ENCODE results near the gene SLC16A12.

Gene SLC16A12

DNA sequence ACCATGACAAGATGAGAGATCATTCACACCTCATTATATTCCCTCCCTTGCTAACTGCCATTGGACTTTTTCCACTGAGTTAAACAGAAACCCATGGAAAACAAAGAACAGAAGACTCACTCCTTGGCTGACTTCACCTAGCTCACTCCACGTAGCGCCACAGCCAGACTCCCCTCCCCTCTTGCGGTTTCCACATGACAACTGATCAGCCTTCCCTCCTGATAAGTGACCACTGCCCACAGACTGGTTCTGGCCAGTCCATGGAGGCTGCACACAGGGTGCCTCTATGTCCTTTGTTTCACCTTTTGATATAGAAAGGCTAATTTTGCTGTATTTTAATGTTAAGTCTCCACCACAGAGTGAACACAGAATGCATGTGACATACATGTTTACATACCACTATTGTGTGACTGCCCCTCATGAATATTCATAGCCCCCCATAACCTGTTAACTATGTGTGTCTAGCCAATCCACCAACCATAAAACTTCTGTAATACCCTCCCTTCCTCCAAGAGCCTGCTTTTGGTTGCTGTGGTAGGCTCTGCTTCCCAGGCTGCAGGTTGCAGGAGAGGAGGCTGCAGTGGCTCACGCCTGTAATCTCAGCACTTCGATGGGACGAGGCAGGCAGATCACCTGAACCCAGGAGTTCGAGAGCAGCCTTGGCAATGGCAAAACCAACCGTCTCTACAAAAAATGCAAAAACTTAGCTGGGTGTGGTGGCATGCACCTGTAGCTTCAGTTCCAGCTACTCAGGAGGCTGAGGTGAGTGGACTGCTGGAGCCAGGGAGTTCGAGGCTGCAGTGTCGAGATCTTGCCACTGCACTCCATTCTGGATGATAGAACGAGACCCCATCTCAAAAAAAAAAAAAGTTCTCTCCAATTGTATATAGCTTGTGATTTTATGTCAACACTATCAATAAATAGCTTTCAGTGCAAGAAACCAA, 131.0 kb downstream of the SLC16A12 start:
- H3K27ac ChIP-seq = no peak overlapping the region

DNA sequence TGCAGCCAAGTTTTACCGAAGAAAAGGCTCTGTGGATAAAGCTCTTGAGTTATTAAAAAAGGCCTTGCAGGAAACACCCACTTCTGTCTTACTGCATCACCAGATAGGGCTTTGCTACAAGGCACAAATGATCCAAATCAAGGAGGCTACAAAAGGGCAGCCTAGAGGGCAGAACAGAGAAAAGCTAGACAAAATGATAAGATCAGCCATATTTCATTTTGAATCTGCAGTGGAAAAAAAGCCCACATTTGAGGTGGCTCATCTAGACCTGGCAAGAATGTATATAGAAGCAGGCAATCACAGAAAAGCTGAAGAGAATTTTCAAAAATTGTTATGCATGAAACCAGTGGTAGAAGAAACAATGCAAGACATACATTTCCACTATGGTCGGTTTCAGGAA, 132.4 kb downstream of the SLC16A12 start:
- TF ChIP-seq, protein P1, sequence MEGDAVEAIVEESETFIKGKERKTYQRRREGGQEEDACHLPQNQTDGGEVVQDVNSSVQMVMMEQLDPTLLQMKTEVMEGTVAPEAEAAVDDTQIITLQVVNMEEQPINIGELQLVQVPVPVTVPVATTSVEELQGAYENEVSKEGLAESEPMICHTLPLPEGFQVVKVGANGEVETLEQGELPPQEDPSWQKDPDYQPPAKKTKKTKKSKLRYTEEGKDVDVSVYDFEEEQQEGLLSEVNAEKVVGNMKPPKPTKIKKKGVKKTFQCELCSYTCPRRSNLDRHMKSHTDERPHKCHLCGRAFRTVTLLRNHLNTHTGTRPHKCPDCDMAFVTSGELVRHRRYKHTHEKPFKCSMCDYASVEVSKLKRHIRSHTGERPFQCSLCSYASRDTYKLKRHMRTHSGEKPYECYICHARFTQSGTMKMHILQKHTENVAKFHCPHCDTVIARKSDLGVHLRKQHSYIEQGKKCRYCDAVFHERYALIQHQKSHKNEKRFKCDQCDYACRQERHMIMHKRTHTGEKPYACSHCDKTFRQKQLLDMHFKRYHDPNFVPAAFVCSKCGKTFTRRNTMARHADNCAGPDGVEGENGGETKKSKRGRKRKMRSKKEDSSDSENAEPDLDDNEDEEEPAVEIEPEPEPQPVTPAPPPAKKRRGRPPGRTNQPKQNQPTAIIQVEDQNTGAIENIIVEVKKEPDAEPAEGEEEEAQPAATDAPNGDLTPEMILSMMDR (conservative IDR thresholded peaks at IDR 0.05) = no peak
- TF ChIP-seq ZFX (IDR thresholded peaks at IDR 0.05) = no peak
- H3K27ac ChIP-seq = no peak overlapping the region

More for the DNA sequence above, 131.0 kb downstream of the SLC16A12 start:
- no peak for TF ChIP-seq ZFX (IDR thresholded peaks at IDR 0.05)
- TF ChIP-seq, protein P1 (conservative IDR thresholded peaks at IDR 0.05) = no peak

DNA sequence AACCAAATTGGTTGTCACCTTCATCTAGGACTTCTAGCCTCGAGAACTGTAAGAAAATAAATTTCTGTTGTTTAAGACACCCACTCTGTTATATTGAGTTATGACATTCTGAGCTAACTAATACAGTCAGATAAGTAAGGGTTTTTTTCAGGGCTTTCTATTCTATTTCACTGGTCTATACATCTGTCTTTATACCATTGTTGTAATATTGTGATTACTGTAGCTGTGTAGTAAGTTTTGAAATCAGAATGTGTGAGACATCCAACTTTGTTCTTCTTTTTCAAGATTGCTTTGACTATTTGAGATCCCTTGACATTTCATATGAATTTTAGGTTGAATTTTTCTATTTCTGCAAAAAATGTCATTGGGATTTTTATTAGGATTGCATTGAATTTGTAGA, 135.4 kb downstream of the SLC16A12 start:
- no peak overlapping the region for H3K27ac ChIP-seq
- TF ChIP-seq, protein P1 (conservative IDR thresholded peaks at IDR 0.05) = no peak
- TF ChIP-seq ZFX (IDR thresholded peaks at IDR 0.05) = no peak

DNA sequence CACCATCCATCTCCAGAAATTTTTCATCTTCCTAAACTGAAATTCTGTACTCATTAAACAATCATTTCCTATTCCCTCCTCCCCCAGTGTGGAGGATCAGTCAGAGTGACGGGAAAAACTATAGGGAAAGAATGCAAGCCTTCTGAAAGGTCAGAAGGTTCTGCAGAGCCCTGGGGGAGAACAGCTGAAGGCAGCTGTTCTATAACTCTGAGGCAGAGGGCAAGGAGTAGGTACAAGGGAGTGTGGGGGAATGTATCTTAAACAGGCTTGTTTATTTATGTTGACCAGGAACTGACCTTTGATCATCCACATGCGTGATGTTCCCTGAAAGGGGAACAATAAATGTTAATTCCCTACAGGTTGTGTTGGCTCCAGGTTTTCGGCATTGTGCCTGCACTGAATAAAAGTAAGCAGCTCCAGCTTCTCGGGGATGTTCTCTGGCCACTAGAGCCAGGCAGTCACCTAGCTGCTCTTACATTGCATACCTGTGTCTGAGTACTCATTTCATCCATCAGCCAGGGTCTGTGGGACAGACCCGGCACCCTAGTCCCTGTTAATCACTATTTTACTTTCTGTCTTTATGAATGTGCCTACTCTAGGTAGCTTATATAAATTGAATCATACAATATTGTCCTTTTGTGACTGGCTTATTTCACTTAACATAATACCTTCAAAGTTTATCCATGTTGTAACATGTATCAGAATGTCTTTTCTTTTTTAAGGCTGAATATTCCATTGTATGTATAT, 137.2 kb downstream of the SLC16A12 start:
- no peak overlapping the region for H3K27ac ChIP-seq
- no peak for TF ChIP-seq ZFX (IDR thresholded peaks at IDR 0.05)
- TF ChIP-seq, protein P1 (conservative IDR thresholded peaks at IDR 0.05) = no peak

DNA sequence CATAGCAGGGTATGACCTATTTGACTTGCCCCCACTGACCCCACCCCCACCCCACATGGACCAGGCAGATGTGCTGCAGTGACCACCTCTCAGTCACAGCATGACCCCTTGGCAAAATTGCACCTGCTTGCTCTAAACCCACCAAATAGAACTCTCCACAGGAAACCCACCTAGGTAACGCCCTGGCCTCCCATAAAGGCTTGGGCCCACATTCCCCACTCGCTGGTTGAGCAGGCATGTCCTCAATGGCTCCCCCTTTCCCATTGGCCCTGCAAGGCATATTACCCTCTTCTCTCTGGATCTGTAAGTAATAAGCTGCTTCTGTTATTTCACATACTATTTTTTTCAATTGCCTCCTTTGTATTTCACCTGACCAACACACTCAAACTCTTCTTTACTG, 140.3 kb downstream of the SLC16A12 start:
- no peak overlapping the region for H3K27ac ChIP-seq
- TF ChIP-seq, protein P1 (conservative IDR thresholded peaks at IDR 0.05) = no peak
- TF ChIP-seq ZFX (IDR thresholded peaks at IDR 0.05) = no peak

DNA sequence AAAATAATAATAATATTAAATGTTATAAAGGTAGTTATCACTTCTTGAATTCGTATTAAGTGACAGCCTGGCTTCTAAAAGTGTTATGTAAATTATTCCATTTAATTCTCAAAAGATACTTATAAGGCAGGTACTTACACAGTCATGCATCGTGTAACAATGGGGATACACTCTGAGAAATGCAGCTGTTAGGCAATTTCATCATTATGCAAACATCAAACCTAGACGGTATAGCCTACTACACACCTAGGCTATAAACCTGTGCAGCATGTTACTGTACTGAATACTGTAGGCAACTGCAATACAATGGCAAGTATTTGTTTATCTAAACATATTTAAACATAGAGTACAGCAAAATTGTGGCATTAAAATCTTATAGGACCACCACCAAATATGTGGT, 141.5 kb downstream of the SLC16A12 start:
- TF ChIP-seq, protein P1 (conservative IDR thresholded peaks at IDR 0.05) = no peak
- no peak for TF ChIP-seq ZFX (IDR thresholded peaks at IDR 0.05)
- H3K27ac ChIP-seq = no peak overlapping the region

DNA sequence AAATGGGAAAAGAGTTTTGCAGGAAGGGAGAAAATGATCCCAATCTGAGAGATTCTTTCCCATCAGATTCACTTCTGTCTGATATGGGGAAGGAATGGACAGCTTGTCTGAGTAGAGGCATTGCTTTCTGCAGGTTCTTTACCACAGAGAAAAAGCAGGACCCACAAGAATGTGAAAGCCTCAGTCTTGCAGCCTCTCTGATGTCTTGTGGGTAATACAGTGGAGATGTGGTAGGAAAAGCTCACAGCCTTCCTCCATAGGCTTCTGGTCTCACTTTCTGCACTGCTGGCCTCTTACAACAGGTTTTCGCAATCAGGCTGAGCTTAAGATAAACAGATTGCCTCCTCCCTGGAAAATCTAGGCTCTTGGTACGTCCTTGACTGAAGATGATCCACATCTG, 142.4 kb downstream of the SLC16A12 start:
- TF ChIP-seq ZFX (IDR thresholded peaks at IDR 0.05) = no peak
- TF ChIP-seq, protein P1 (conservative IDR thresholded peaks at IDR 0.05) = no peak
- H3K27ac ChIP-seq = no peak overlapping the region

All from C4-2B (cell line).